ENCODE data around the gene LRRC36.

LRRC36 gene

DNA sequence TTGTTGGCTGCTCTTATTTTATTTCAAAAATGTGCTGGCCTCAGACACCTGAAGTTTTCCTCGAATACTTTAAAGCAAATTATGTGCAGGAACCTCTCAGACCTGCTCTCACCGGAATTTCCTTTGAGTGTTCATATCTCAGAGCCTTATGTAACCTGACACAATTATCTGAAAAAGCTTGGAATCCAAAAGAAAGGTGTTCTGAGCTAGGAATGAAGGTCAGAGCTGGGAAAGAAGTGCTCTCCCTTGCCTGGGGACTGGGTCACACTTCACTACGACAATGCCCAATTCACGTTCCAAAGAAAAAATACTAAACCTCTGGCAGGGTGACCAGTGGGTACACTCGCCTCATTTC, 97.6 kb downstream of the LRRC36 start:
- DNase-seq (ENCODE audit: low read depth): no peak

DNA sequence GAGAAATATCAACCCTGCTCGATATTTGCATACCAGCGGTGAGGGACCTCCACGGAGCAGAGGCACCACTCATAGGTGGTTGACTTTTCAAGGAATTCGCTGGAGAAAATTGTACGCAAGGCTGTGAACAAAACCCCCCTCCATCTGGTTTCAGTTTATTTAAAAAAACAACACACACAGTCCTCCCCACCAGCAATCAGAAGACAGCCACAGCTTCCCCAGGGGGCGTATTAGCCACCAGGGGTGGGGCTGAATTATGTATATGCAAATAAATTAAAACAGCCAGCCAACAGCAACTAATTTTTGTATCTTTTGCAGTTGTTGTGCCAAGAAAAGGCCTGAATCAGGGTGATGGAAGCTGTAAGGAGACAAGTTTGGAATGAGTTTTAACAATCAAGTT, 98.4 kb downstream of the LRRC36 start:
- DNase-seq (ENCODE audit: low read depth): no peak

DNA sequence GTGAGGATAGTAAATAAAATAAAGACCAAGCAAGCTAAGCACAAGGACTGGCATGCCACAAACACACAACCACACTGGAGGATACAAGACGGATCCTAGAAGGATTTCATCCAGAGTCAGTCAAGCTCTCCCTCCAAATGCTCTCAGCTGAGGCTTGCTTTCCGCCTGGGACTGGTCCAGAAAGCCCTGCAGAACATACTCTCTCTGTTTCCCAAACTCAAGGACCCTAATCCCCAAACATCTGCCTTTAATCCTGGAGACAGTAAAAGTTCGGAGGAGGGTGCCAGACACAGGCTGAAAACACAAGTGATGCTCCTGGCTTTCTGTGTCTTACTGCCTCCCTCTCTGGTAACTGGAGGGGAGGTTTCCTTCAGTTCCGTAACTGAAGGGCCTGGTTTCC, 99.0 kb downstream of the LRRC36 start:
- DNase-seq (ENCODE audit: low read depth): no peak

DNA sequence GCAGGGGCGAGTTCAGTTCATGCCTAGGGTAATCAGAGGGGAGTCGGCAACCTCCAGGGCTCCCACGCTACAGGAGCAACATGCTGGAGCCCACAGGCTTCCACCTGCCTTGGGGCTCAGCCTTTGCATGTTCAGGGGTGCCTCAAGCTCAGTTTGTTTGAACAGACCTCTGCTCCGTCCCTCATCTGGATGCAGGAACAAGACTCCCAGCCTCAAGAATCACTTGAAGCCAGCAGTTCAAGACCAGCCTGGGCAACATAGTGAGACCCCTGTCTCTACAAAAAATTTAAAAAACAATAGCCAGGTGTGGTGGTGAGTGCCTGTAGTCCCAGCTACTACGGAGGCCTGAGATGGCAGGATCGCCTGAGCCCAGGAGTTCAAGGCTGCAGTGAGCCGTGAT, 99.4 kb downstream of the LRRC36 start:
- no peak for DNase-seq (ENCODE audit: low read depth)

DNA sequence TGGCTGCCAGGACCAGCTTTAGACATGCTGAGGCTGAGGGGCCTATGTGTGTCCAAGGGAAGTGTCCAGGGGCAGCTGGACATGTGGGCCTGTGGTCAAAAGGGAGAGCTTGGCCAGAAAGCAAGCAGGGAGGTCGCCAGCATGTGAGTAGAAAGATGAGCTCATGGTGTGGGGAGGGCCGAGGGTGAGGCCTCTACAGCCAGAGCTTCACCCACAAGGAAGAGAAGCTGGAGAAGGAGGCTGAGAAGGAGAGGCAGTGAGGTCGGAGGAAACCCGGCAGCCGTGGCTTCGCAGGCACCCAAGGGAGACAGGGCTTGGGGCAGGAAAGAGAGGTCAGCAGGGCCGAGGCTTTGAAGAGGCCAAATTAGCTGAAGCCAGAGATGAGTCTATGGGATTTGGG, 100.3 kb downstream of the LRRC36 start:
- DNase-seq (ENCODE audit: low read depth): no peak

DNA sequence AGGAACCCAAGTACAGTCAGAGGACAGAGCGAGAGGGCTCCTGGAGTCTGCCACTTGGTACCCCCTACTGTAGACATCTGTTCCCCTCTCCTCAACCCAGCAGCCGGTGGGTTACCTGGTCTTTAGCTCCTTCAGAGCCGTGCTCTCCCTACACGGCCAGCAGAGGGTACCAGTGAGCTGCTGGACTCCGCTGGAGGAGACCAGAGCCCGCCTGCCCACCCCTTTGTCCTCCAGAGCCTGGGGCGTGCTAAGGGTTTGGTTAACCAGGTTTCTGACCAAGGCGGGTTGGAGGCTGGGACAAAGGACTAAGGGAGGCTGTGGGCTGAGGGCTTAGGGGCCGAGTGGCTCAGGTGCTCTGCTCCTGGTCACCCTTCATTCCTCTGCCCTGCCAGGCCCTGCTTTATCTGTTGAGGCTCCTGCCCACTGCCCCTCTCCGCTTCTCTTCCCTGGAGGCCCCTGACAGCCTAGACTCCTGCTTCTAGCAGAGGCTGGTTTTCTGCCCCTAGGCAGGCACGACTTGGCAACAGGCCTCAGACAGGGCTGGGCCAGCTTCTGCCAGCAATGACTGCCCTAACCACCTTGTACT, 101.6 kb downstream of the LRRC36 start:
- DNase-seq (ENCODE audit: low read depth): peak; percentile 24

DNA sequence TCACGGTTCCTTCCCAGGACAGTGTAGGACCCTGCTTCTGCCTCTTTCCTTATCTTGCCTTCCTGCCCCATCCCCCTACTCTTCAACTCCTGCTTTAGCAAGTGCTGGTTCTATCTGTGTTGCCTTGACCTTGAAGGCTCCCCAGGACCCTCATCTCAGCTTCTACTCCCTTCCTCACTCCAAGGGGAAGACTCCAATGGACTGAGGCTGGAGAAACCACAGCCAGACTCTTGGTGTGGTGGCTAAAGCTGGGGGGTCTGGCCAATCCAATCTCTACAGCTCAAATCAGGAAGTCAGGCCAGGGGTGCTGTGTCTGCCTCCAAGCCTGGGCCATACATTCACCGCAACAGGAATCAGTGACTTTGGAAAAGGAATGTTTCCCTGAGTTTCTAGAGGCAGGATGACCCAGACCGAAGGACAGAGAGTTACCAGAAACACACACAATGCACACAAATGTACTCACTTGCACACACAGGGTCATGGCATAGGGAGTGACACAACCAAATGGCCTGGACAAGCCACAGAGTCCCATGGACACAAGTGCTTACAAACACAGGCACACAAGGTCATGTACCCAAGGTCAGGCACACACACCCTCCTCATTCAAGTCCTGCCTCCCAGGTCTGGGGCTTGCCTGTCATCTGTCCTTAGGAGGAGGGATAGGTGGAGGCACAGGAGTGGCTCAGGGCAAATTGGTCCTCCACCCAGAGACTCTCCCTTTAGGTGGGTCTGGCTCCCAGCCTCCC, 102.6 kb downstream of the LRRC36 start:
- DNase-seq (ENCODE audit: low read depth): no peak

DNA sequence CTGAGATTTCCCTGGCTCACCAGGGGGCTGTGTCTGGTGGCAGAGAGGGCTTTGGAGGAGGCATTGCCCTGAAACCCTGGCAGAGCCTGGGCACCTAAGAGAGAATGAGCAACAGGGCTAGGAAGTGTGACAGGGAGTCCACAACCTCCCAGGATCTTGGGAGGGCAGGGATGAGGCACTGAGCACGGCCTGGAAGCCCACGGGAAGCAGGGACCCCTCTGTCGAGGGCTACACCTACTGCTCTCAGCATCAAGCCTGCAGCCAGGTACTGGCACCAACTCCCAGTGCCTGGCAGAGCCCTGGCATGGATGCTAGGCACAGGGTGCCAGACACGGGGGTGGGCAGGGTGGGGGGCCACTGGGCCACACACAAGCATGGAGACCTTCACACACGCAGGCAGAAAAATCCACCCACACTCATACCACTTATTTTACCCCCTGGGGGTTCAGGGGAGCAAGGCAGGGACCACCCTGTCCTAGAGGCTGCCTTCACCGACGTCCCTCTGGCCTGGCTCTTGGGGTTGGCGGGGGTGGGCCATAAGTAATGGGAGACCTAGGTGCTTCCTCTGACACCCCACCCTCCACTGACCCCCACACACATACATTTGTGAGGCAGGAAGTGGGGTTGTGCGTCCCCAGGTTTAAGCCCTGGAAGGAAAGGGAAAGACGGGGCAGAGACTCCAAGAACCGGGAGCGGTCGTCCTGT, 103.3 kb downstream of the LRRC36 start:
- no peak for DNase-seq (ENCODE audit: low read depth)

DNA sequence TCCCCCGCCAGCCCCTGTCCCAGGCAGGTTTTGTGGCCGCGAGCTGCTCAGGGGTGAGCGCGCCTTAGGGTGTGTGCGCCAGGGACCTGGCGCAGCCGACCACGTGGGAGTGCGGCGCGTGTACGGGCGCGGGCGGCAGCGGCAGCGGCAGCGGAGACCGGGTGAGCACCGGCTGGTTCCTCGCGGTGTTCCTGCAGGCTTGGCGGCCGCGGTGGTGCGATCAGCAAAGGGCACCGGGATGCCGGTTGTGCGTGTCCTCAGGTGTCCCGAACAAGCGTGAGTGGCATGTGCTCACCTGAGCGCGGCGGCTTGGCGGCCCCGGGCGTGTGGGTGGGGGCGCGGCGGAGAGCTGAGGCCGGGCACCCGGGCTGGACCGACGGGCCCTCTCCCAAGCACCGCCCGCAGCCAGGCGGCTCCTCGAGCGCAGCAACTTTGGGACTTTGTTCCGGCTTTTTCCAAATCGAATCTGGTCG, 103.9 kb downstream of the LRRC36 start:
- DNase-seq (ENCODE audit: low read depth): no peak

DNA sequence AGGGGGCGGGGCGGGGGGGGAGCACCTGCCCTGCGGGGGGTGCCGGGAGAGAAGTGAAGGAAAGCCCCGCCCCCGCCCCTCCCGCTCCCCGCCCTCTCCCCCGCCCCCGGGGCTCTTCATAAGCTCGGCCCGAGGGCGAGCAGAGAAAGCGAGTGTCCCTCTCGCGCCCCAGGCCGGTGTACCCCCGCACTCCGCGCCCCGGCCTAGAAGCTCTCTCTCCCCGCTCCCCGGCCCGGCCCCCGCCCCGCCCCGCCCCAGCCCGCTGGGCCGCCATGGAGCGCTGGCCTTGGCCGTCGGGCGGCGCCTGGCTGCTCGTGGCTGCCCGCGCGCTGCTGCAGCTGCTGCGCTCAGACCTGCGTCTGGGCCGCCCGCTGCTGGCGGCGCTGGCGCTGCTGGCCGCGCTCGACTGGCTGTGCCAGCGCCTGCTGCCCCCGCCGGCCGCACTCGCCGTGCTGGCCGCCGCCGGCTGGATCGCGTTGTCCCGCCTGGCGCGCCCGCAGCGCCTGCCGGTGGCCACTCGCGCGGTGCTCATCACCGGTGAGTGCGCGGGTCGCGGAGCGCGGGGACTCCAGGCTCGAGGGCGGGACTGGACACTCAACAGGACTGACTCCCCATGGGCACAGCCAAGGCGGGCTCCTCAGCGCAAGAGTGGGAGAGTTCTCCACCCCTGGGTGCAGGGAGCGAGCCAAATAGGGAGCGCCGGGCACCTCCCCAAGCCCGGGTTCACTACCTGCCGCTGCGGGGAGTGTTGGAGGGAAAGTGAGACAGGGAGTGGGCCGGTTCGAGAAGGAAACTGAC, 104.6 kb downstream of the LRRC36 start, which contains the start of gene HSD11B2:
Gene HSD11B2 (plus strand): TSS at position 145 of the 798 bp plus-strand sequence. CDS start 128 bp downstream, at position 273.
- DNase-seq (ENCODE audit: low read depth): no peak

DNA sequence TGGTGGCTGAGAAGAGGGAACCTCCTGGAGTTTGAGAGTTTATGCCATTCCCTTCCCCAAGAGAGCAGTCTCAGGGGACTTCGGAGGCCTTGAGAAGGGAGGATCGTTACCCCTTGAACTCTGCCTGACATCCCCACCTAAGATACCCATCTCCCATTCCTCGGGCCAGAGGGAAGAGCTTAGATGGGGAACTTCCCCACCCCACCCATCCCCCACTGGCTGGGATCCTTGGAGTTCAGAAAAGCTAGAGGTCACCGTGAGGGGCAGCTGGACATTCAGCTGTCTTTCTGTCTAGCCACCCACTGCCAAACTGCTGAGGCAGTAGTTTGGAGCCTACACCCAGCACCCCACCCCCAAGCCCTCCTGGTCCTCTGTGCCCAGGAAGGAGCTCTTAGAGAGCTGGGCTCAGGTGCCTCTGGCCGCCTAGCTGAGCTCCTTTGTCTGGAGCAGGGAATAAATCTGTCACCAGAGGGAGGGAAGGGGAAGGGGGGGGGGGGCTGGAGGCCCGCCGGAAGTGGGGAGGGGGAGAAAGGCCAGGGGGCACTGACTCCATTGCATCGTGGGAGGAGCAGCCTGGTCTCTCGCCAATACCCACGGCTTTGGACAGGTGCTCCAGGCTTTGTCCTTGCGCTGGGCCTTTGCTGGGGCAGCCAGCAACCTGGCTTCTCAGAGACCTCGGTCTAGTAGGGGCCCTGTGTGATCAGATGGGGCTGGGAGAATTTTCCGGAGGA, 105.3 kb downstream of the LRRC36 start:
- DNase-seq (ENCODE audit: low read depth): no peak

DNA sequence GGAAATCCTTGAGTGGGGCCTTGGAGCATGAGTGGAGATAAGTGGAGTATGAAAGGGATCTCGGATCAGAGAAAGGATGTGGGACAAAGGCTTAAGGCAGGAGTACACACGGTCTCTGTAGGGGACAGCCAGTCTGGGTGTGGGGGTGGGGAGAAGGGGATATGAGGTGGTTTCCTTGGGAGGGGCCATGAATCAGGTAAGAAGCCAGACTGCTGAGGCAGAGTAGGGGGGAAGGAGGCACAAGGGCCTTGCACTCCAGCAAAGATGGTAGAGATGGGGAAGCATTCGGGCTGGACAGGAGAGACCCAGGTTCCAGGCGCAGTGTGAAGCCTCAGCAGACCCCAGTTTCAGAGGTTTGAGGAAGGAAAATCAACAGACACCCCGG, 105.9 kb downstream of the LRRC36 start:
- no peak for DNase-seq (ENCODE audit: low read depth)

DNA sequence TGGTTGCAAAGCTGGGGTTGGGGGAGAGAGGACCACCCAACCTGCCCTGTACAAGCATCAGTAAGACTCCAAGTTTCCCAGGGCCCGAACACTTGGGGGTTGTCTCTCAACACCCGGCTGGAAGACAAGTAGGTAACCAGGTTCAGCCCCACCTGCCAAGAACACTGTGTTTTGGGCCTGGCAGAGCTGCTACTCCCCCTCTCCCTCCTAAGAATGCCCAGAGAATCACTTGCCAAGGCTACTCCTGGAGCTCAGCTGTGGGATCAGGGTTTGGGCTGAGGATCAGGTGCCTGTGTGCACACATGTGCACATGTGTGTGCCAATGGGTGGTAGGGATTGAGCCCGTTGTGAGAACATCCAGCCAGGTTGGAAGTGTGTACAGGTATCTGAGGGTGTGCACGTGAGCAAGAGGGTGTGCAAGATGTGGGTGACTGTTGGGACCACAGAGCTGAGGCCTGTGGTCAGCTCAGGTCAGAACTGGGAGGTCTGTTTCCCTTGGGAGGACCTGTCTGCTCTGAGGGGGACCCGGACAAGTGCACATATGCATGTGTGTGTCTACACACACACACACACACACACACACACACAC, 106.6 kb downstream of the LRRC36 start:
- no peak for DNase-seq (ENCODE audit: low read depth)
